K562 (cell line): ENCODE measurements around the gene C3orf80.

Source experiments
- BRCA1 ChIP-seq, 2 experiments: fragments of 450-650 bp in 1 of 2; sonication (generic) in 1 of 2; formaldehyde crosslinking in 1 of 2; IDR thresholded peaks; 2 replicates each; pipeline versions ENCODE4 v1.5.0 to v1.6.1; 2017 to 2020; ENCODE audit warnings: mild to moderate bottlenecking in 1 of 2, missing genetic modification reagents in 1 of 2
- E2F5 ChIP-seq: sonication (generic); formaldehyde crosslinking; IDR thresholded peaks from 2 replicates; pipeline ENCODE4 v1.8.0; 2022; ENCODE audit warnings: mild to moderate bottlenecking, missing genetic modification reagents
- EP300 ChIP-seq: IDR thresholded peaks from 2 replicates; pipeline ENCODE4 v1.6.1; 2012; ENCODE audit warnings: low read length, improper control_type of control experiment
- EZH2 ChIP-seq: IDR thresholded peaks from 2 replicates; pipeline ENCODE4 v1.6.1; 2012; ENCODE audit warnings: low read depth, mild to moderate bottlenecking, inconsistent platforms, low read length, borderline replicate concordance
- MEF2A ChIP-seq: IDR thresholded peaks from 2 replicates; pipeline ENCODE4 v1.6.1; 2011; ENCODE audit warnings: low read depth, mild to moderate bottlenecking, low read length, moderate library complexity; ENCODE audit not compliant: control insufficient read depth
- REST ChIP-seq, 2 experiments: fragments of 450-650 bp; formaldehyde crosslinking in 1 of 2; IDR thresholded peaks; 2 replicates each; pipeline versions ENCODE4 v1.4.0 to v1.6.1; 2014 to 2020; ENCODE audit warnings: mild to moderate bottlenecking in 2 of 2, borderline replicate concordance in 1 of 2, low read depth in 1 of 2
- SIN3A ChIP-seq, 2 experiments: fragments of 150-350 bp in 1 of 2; IDR thresholded peaks; 2 replicates each; pipeline ENCODE4 v1.6.1; 2011 to 2016; ENCODE audit warnings: borderline replicate concordance in 2 of 2, low read depth in 2 of 2, low read length in 2 of 2, mild to moderate bottlenecking in 2 of 2, moderate library complexity in 2 of 2; ENCODE audit not compliant: control insufficient read depth in 1 of 2
- USF1 ChIP-seq: sonication (generic); formaldehyde crosslinking; IDR thresholded peaks from 2 replicates; pipeline ENCODE4 v1.9.0; 2022; ENCODE audit warnings: mild to moderate bottlenecking, missing genetic modification reagents
- ZNF512 ChIP-seq: IDR thresholded peaks from 2 replicates; pipeline ENCODE4 v1.6.1; 2016; ENCODE audit warnings: missing genetic modification characterization, missing compliant biosample characterization
- TF ChIP-seq, protein P1 (sequence below), 3 experiments: IDR thresholded peaks in 2 of 3; conservative IDR thresholded peaks in 1 of 3; 2 replicates each; pipeline ENCODE4 v1.5.1; 2011 to 2012; ENCODE audit warnings: low read length in 3 of 3, mild to moderate bottlenecking in 3 of 3, control low read depth in 2 of 3, improper control_type of control experiment in 1 of 3, inconsistent platforms in 1 of 3, low read depth in 1 of 3, mixed read lengths in 1 of 3, moderate library complexity in 1 of 3; ENCODE audit not compliant: insufficient read depth in 2 of 3

- TF ChIP-seq USF1 (CRISPR knock-in tag) = no peak
- TF ChIP-seq MEF2A = no peak
- no peak for TF ChIP-seq EZH2
- TF ChIP-seq BRCA1 (IDR thresholded peaks at IDR 0.05) = no peak
- TF ChIP-seq BRCA1 (CRISPR knock-in tag; IDR thresholded peaks at IDR 0.05) = no peak
- no peak for TF ChIP-seq EP300
- TF ChIP-seq, protein P1, sequence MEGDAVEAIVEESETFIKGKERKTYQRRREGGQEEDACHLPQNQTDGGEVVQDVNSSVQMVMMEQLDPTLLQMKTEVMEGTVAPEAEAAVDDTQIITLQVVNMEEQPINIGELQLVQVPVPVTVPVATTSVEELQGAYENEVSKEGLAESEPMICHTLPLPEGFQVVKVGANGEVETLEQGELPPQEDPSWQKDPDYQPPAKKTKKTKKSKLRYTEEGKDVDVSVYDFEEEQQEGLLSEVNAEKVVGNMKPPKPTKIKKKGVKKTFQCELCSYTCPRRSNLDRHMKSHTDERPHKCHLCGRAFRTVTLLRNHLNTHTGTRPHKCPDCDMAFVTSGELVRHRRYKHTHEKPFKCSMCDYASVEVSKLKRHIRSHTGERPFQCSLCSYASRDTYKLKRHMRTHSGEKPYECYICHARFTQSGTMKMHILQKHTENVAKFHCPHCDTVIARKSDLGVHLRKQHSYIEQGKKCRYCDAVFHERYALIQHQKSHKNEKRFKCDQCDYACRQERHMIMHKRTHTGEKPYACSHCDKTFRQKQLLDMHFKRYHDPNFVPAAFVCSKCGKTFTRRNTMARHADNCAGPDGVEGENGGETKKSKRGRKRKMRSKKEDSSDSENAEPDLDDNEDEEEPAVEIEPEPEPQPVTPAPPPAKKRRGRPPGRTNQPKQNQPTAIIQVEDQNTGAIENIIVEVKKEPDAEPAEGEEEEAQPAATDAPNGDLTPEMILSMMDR (IDR thresholded peaks at IDR 0.05 in 2 of 3, conservative IDR thresholded peaks at IDR 0.05 in 1 of 3; ENCODE audit: insufficient read depth in 2 of 3, low read depth in 1 of 3, low read length in 3 of 3) = no peak
- no peak for TF ChIP-seq ZNF512 (tag)
- TF ChIP-seq REST (IDR thresholded peaks at IDR 0.05; ENCODE audit: borderline replicate concordance) = no peak
- no peak for TF ChIP-seq REST (CRISPR knock-in tag; IDR thresholded peaks at IDR 0.05; ENCODE audit: low read depth)
- TF ChIP-seq SIN3A (IDR thresholded peaks at IDR 0.05; ENCODE audit: borderline replicate concordance in 2 of 2, control insufficient read depth in 1 of 2, low read depth in 2 of 2, low read length in 2 of 2) = no peak
- no peak for TF ChIP-seq E2F5 (CRISPR knock-in tag)
Observed at GRCh38 chr3:160185751-160186150, 39.5 kb upstream of the C3orf80 start.
